ENCODE data around the gene WDPCP. TPM values are rescaled to one million over a fixed set of nuclear protein-coding genes. Genes with fewer than 3 reads are reported as not detected.

Gene WDPCP
- total and polyA plus RNA-seq, 2 of the 13 experiments (the other 11 are each of a cell fraction or from before 2014, with no cell fraction given): 2.9 to 5.2 TPM

DNA sequence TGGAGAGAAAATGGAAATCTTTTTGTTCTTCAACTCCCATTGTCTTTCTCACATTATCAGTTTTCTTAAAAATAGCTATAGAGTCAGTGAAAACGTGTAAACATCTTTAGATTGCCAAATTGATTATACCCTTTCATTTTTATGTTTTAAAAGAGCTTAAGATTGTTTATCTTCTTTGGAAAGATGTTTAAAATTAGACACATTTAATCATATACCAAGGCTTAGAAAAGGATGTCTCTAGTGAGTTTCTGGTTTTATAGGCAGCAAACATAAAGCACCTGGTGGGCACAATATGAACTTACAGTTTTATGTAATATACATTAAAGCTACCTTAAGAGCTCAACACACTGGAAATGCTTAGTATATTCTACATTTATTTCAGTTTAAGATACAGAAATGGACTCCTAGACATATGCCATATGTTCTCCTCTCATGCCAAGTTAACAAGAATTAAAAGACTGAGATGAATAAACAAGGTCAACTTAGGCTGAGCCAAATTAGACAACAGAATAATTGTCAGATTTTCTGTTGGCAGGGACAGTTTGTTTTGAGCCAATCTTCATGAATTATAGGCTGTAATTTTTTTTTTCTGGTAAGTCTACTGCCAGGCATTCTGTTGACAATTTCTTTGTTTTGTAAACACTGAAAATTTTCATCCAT is 425.0 kb downstream of the WDPCP start:
- DNase-seq (ENCODE audit: low spot score) (no peak), FAIRE-seq (no peak), ATAC-seq (0 out of 3 replicates have a peak, but pooled peaks have one; percentile 35)
- no peaks in the 10 kb centered on the region for H3K36me3 ChIP-seq (replicated peaks in 1 of 2; ENCODE audit: control insufficient read depth in 1 of 2, insufficient read depth in 2 of 2, low read length in 2 of 2)
- no peak overlapping the region for H3K9ac ChIP-seq (ENCODE audit: insufficient read depth, low read depth, low read length)
- no peak overlapping the region for H3K27ac ChIP-seq (ENCODE audit: extremely low read length, insufficient read depth, low read length)
- no peak overlapping the region for H3K4me3 ChIP-seq (replicated peaks in 1 of 3; ENCODE audit: insufficient read depth in 1 of 3, low read depth in 2 of 3, low read length in 3 of 3)
- BruUV-seq (replicated peaks): no TSS peak
- WGBS (ENCODE audit: low lambda C conversion rate): 62% methylated on average over 1 of the region's 1 CpG
- H3K27me3 ChIP-seq (ENCODE audit: control insufficient read depth in 1 of 2, insufficient read depth in 2 of 2, low read length in 2 of 2): no peaks in the 10 kb centered on the region
- H2AFZ ChIP-seq (ENCODE audit: low read length): no peak overlapping the region
- intact Hi-C loops (cut with micrococcal nuclease; ENCODE audit: unreplicated experiment): no loop called here
- no peaks in the 10 kb centered on the region for H4K20me1 ChIP-seq (ENCODE audit: insufficient read depth, low read length)
- H3K4me1 ChIP-seq (ENCODE audit: insufficient read depth, low read length): no peaks in the 10 kb centered on the region
- H3K4me2 ChIP-seq (ENCODE audit: low read depth, low read length): no peak overlapping the region
- in situ Hi-C loops (cut with HindIII; ENCODE audit: extremely low pct_ligation_motif_present, low pct_unique_long_range_greater_than_20kb): no loop called here
- H3K79me2 ChIP-seq (ENCODE audit: insufficient read depth, low read length): no peaks in the 10 kb centered on the region
- no peaks in the 10 kb centered on the region for H3K9me3 ChIP-seq (ENCODE audit: low read length)
- CTCF ChIA-PET (ENCODE audit: low intra/inter-chr PET ratio, low total read pairs): no interaction called here
- POLR2A ChIA-PET: no interaction called here
- TF ChIP-seq CREM (IDR thresholded peaks at IDR 0.05): no peak
- TF ChIP-seq CREM (CRISPR knock-in tag; IDR thresholded peaks at IDR 0.05): no peak
- TF ChIP-seq ZNF878 (CRISPR knock-in tag; IDR thresholded peaks at IDR 0.05): no peak
- TF ChIP-seq ZFP36L1 (CRISPR knock-in tag; IDR thresholded peaks at IDR 0.05): no peak
- TF ChIP-seq ZNF841 (CRISPR knock-in tag; IDR thresholded peaks at IDR 0.05; ENCODE audit: borderline replicate concordance): no peak
- TF ChIP-seq GATA4 (IDR thresholded peaks at IDR 0.05; ENCODE audit: borderline replicate concordance, low read depth): no peak
- TF ChIP-seq KLF11 (CRISPR knock-in tag; IDR thresholded peaks at IDR 0.05): no peak
- no peak for TF ChIP-seq HNF1A (IDR thresholded peaks at IDR 0.05; ENCODE audit: low read depth)
- no peak for TF ChIP-seq HNF1A (CRISPR knock-in tag; IDR thresholded peaks at IDR 0.05; ENCODE audit: borderline replicate concordance)
- TF ChIP-seq, protein P1, sequence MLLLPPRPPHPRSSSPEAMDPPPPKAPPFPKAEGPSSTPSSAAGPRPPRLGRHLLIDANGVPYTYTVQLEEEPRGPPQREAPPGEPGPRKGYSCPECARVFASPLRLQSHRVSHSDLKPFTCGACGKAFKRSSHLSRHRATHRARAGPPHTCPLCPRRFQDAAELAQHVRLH (CRISPR knock-in tag; IDR thresholded peaks at IDR 0.05; ENCODE audit: borderline replicate concordance, low read depth): no peak
- no peak for TF ChIP-seq ZBTB21 (CRISPR knock-in tag; IDR thresholded peaks at IDR 0.05)
- TF ChIP-seq, protein P2, sequence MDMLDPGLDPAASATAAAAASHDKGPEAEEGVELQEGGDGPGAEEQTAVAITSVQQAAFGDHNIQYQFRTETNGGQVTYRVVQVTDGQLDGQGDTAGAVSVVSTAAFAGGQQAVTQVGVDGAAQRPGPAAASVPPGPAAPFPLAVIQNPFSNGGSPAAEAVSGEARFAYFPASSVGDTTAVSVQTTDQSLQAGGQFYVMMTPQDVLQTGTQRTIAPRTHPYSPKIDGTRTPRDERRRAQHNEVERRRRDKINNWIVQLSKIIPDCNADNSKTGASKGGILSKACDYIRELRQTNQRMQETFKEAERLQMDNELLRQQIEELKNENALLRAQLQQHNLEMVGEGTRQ (IDR thresholded peaks at IDR 0.05; ENCODE audit: low read depth, low read length): no peak
- TF ChIP-seq, protein P2 (CRISPR knock-in tag; IDR thresholded peaks at IDR 0.05; ENCODE audit: borderline replicate concordance): no peak
- no peak for TF ChIP-seq ZFP1 (CRISPR knock-in tag; IDR thresholded peaks at IDR 0.05)
- no peak for TF ChIP-seq ZNF17 (CRISPR knock-in tag; IDR thresholded peaks at IDR 0.05)
- TF ChIP-seq FOXP1 (IDR thresholded peaks at IDR 0.05): no peak
- no peak for TF ChIP-seq FOXP1 (CRISPR knock-in tag; IDR thresholded peaks at IDR 0.05)
- TF ChIP-seq ZNF547 (CRISPR knock-in tag; IDR thresholded peaks at IDR 0.05): no peak
- TF ChIP-seq, protein P3, sequence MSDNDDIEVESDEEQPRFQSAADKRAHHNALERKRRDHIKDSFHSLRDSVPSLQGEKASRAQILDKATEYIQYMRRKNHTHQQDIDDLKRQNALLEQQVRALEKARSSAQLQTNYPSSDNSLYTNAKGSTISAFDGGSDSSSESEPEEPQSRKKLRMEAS (IDR thresholded peaks at IDR 0.05): no peak
- no peak for TF ChIP-seq ZNF343 (CRISPR knock-in tag; IDR thresholded peaks at IDR 0.05)
- TF ChIP-seq ZNF616 (CRISPR knock-in tag; IDR thresholded peaks at IDR 0.05; ENCODE audit: low read depth): no peak

All from HepG2 (cell line).